ENCODE results near the gene KLHL35. TPM values are rescaled to one million over a fixed set of nuclear protein-coding genes. Genes with fewer than 3 reads are reported as not detected.

Gene KLHL35
- total RNA-seq, 1 donor from 2014 or later = 2.3 TPM

DNA sequence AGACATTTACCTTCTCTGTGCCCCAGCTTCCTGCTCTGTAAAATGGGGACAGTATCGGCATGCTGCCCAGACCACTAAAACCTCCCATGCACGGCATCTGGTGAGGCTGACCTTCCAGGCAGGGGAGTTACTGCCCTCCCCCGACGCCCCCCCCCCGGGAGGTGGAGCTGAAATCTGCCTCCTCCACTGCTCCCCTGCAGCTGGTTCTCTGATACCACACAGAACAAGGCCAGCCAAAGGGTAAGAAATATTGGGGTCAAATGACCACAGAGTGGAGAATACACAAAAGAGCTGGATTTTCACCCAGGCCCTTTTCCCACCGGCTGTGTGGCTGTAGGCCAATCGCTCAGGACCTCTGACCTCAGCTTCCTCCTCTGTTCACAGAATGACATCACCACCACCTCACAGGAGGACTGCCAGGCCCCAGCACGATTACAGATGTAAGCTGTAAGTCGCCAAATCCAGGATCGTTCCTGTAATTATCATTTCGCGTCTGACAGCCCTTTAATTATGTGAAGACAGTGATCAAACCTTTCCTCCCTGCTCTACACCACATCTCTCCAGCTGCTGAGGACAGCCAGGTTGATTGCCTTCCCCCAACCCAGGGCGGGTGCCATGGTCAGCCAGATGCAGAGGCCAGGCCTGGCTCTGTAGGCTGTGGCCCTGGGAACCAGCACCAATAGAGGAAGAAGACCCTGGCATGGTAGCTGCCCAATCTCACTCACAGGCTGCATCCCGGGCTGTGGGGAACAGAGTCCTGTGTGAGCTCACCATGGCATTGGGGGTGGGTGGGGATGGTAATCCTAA lies 35.7 kb upstream of the KLHL35 start:
- no peaks in the 10 kb centered on the region for H3K27me3 Mint-ChIP-seq (ENCODE audit: unreplicated experiment)
- no peak for DNase-seq (ENCODE audit: extremely low spot score, unreplicated experiment)
- TF ChIP-seq, protein P1, sequence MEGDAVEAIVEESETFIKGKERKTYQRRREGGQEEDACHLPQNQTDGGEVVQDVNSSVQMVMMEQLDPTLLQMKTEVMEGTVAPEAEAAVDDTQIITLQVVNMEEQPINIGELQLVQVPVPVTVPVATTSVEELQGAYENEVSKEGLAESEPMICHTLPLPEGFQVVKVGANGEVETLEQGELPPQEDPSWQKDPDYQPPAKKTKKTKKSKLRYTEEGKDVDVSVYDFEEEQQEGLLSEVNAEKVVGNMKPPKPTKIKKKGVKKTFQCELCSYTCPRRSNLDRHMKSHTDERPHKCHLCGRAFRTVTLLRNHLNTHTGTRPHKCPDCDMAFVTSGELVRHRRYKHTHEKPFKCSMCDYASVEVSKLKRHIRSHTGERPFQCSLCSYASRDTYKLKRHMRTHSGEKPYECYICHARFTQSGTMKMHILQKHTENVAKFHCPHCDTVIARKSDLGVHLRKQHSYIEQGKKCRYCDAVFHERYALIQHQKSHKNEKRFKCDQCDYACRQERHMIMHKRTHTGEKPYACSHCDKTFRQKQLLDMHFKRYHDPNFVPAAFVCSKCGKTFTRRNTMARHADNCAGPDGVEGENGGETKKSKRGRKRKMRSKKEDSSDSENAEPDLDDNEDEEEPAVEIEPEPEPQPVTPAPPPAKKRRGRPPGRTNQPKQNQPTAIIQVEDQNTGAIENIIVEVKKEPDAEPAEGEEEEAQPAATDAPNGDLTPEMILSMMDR (IDR thresholded peaks at IDR 0.05) = no peak
- no peaks in the 10 kb centered on the region for H3K36me3 Mint-ChIP-seq (ENCODE audit: unreplicated experiment)
- H3K4me1 Mint-ChIP-seq (ENCODE audit: unreplicated experiment) = peaks cover 14% of the 10 kb centered on the region
- H3K27ac Mint-ChIP-seq (ENCODE audit: unreplicated experiment) = no peak overlapping the region
- H3K9me3 Mint-ChIP-seq (ENCODE audit: unreplicated experiment) = no peaks in the 10 kb centered on the region
- H3K4me3 Mint-ChIP-seq (ENCODE audit: unreplicated experiment) = no peak overlapping the region

DNA sequence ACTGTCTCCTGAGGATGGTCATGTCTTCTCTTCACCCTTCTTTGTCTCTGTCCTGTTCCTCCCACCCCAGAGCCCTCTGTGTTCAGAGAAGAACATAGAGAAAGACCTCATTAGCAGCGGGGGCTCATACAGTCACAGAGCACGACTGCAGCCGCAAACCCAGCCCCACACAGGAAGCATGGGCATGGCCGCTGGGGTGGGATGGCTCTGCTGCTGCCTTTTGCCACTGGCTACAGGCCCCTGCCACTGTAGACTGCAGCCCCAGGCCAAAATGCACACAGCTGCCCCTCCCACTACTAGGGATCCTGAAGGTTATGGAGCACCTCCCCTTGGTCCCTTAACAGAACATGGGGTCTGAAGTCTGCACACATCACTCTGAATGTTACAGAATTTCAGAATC lies 34.9 kb upstream of the KLHL35 start:
- no peak overlapping the region for H3K27ac Mint-ChIP-seq (ENCODE audit: unreplicated experiment)
- no peaks in the 10 kb centered on the region for H3K27me3 Mint-ChIP-seq (ENCODE audit: unreplicated experiment)
- no peak overlapping the region for H3K4me3 Mint-ChIP-seq (ENCODE audit: unreplicated experiment)
- H3K36me3 Mint-ChIP-seq (ENCODE audit: unreplicated experiment) = no peaks in the 10 kb centered on the region
- H3K4me1 Mint-ChIP-seq (ENCODE audit: unreplicated experiment) = peaks cover 16% of the 10 kb centered on the region
- DNase-seq (ENCODE audit: extremely low spot score, unreplicated experiment) = no peak
- no peaks in the 10 kb centered on the region for H3K9me3 Mint-ChIP-seq (ENCODE audit: unreplicated experiment)
- TF ChIP-seq, protein P1 (IDR thresholded peaks at IDR 0.05) = no peak

DNA sequence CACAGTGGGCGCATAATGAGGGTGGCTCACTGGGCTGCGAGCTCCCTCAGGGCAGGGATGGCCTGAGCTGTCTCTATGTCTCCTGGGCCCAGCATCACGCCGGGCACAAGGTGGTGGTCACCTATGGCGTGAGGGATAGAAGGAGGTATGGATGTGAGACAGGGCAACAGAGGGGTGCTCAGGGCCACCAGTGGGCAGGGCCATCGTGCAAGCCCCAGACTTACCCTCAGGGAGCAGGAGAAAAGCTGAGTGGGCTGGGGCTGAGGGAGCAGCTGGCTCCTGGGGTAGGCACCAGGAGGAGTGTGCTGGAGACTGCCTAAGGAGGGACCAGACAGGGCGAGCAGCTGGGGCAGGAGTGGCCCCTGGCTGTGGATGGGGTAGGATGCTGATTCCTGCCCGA lies 34.3 kb upstream of the KLHL35 start:
- TF ChIP-seq, protein P1 (IDR thresholded peaks at IDR 0.05) = no peak
- no peak for DNase-seq (ENCODE audit: extremely low spot score, unreplicated experiment)
- no peak overlapping the region for H3K27ac Mint-ChIP-seq (ENCODE audit: unreplicated experiment)
- H3K9me3 Mint-ChIP-seq (ENCODE audit: unreplicated experiment) = no peaks in the 10 kb centered on the region
- no peaks in the 10 kb centered on the region for H3K36me3 Mint-ChIP-seq (ENCODE audit: unreplicated experiment)
- no peak overlapping the region for H3K4me3 Mint-ChIP-seq (ENCODE audit: unreplicated experiment)
- peaks cover 16% of the 10 kb centered on the region for H3K4me1 Mint-ChIP-seq (ENCODE audit: unreplicated experiment)
- H3K27me3 Mint-ChIP-seq (ENCODE audit: unreplicated experiment) = no peaks in the 10 kb centered on the region

DNA sequence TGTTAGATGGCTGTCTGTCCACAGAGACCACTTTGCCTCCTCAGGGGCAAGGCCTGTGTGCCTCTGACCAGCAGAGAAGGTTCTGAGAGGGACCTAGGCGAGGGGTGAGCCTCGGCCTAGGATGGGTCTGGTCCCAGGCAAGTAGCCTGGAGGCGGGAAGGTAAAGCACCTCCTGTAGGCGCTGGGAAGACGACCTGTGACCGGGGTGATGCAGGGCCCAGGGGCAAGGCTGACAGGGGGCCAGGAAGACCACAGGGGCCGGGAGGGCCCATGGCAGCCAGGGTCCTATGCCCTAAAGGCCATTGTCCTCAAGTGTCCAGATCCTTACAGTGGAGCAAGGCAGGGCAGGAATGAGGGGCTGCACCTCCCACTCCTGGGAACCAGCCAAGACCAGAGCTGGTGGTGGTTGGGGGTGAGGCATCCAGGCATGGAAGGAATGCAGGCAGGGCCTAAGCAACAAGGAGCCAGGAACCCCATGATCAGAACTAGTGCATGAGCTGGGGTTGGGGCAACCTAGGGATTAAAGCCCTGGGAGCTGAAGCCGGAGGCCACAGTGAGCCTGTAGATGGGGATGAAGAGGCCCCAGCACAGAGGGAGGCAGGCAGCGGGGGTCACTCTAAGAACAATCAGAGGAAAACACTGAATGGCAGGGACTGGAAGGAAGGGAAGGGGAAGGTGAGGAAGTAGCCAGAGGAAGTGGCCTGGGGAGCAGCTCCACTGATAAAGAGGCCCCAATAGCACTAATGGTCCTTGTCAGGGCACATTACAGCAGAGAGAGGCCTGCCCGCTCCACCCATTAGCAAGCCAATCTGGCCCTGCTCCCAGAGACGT lies 32.9 kb upstream of the KLHL35 start:
- Mint-ChIP-seq H3K4me3 (ENCODE audit: unreplicated experiment) (no peak overlapping the region), H3K4me1 (ENCODE audit: unreplicated experiment) (peaks cover 16% of the 10 kb centered on the region), H3K27me3 (ENCODE audit: unreplicated experiment) (no peaks in the 10 kb centered on the region), H3K27ac (ENCODE audit: unreplicated experiment) (no peak overlapping the region), H3K9me3 (ENCODE audit: unreplicated experiment) (no peaks in the 10 kb centered on the region), H3K36me3 (ENCODE audit: unreplicated experiment) (no peaks in the 10 kb centered on the region)
- DNase-seq (ENCODE audit: extremely low spot score, unreplicated experiment) = no peak
- TF ChIP-seq, protein P1 (IDR thresholded peaks at IDR 0.05) = no peak
